Measurements from ENCODE around the gene MRPS2.

The MRPS2 gene

GRCh38 chr9:135502873-135503321, 2.4 kb downstream of the MRPS2 start:
- FAIRE-seq, result no peak
- no peak for TF ChIP-seq TAF1 (IDR thresholded peaks at IDR 0.05; ENCODE audit: borderline replicate concordance, low read depth, low read length)
- TF ChIP-seq POLR2AphosphoS5 (IDR thresholded peaks at IDR 0.05; ENCODE audit: low read depth, low read length), result no peak
- TF ChIP-seq POLR2A (IDR thresholded peaks at IDR 0.05; ENCODE audit: low read depth, low read length), result no peak
- DNase-seq (ENCODE audit: insufficient read length), result no peak

GRCh38 chr9:135503371-135504261, 3.1 kb downstream of the MRPS2 start:
- TF ChIP-seq TAF1 (IDR thresholded peaks at IDR 0.05; ENCODE audit: borderline replicate concordance, low read depth, low read length) (no peak), POLR2A (IDR thresholded peaks at IDR 0.05; ENCODE audit: low read depth, low read length) (no peak), POLR2AphosphoS5 (IDR thresholded peaks at IDR 0.05; ENCODE audit: low read depth, low read length) (no peak)
- DNase-seq (ENCODE audit: insufficient read length) (no peak), FAIRE-seq (no peak)

- TF ChIP-seq TAF1 (IDR thresholded peaks at IDR 0.05; ENCODE audit: borderline replicate concordance, low read depth, low read length) (no peak), POLR2A (IDR thresholded peaks at IDR 0.05; ENCODE audit: low read depth, low read length) (peak; percentile 54), POLR2AphosphoS5 (IDR thresholded peaks at IDR 0.05; ENCODE audit: low read depth, low read length) (peak; percentile 15; the same call in 1 of the 2 replicates)
- DNase-seq (ENCODE audit: insufficient read length) (peak; percentile 58), FAIRE-seq (peak; percentile 62)
Observed at GRCh38 chr9:135504262-135505243, 4.1 kb downstream of the MRPS2 start.

GRCh38 chr9:135505406-135506187, 5.1 kb downstream of the MRPS2 start:
- no peak for FAIRE-seq
- DNase-seq (ENCODE audit: insufficient read length), result no peak

GRCh38 chr9:135506327-135507103, 6.0 kb downstream of the MRPS2 start:
- DNase-seq (ENCODE audit: insufficient read length) (no peak), FAIRE-seq (no peak)
- TF ChIP-seq POLR2A (IDR thresholded peaks at IDR 0.05; ENCODE audit: low read depth, low read length), result no peak
- TF ChIP-seq POLR2AphosphoS5 (IDR thresholded peaks at IDR 0.05; ENCODE audit: low read depth, low read length), result no peak

More at GRCh38 chr9:135505406-135506187, 5.1 kb downstream of the MRPS2 start:
- TF ChIP-seq POLR2A (IDR thresholded peaks at IDR 0.05; ENCODE audit: low read depth, low read length), result no peak; the same call in none of the 2 replicates
- TF ChIP-seq POLR2AphosphoS5 (IDR thresholded peaks at IDR 0.05; ENCODE audit: low read depth, low read length), result 0 out of 2 replicates have a peak, but pooled peaks have one; percentile 5
- TF ChIP-seq TAF1 (IDR thresholded peaks at IDR 0.05; ENCODE audit: borderline replicate concordance, low read depth, low read length), result no peak

- TF ChIP-seq POLR2AphosphoS5 (IDR thresholded peaks at IDR 0.05; ENCODE audit: low read depth, low read length) (no peak), TAF1 (IDR thresholded peaks at IDR 0.05; ENCODE audit: borderline replicate concordance, low read depth, low read length) (no peak), POLR2A (IDR thresholded peaks at IDR 0.05; ENCODE audit: low read depth, low read length) (no peak)
- FAIRE-seq (no peak), DNase-seq (ENCODE audit: insufficient read length) (no peak)
Observed at GRCh38 chr9:135507104-135508035, 6.9 kb downstream of the MRPS2 start.

GRCh38 chr9:135508211-135508820, 7.8 kb downstream of the MRPS2 start:
- no peak for DNase-seq (ENCODE audit: insufficient read length)
- TF ChIP-seq POLR2AphosphoS5 (IDR thresholded peaks at IDR 0.05; ENCODE audit: low read depth, low read length) (no peak), POLR2A (IDR thresholded peaks at IDR 0.05; ENCODE audit: low read depth, low read length) (no peak), TAF1 (IDR thresholded peaks at IDR 0.05; ENCODE audit: borderline replicate concordance, low read depth, low read length) (no peak)
- FAIRE-seq, result no peak

- FAIRE-seq (no peak), DNase-seq (ENCODE audit: insufficient read length) (no peak)
- no peak for TF ChIP-seq POLR2A (IDR thresholded peaks at IDR 0.05; ENCODE audit: low read depth, low read length)
- no peak for TF ChIP-seq POLR2AphosphoS5 (IDR thresholded peaks at IDR 0.05; ENCODE audit: low read depth, low read length)
- TF ChIP-seq TAF1 (IDR thresholded peaks at IDR 0.05; ENCODE audit: borderline replicate concordance, low read depth, low read length), result no peak
Observed at GRCh38 chr9:135509458-135509857, 9.0 kb downstream of the MRPS2 start.

GRCh38 chr9:135512241-135512603, 11.7 kb downstream of the MRPS2 start:
- no peak for TF ChIP-seq POLR2A (IDR thresholded peaks at IDR 0.05; ENCODE audit: low read depth, low read length)
- no peak for TF ChIP-seq TAF1 (IDR thresholded peaks at IDR 0.05; ENCODE audit: borderline replicate concordance, low read depth, low read length)
- DNase-seq (ENCODE audit: insufficient read length) (no peak), FAIRE-seq (no peak)
